H1 (cell line): ENCODE data around the gene SLC41A2. TPM values are rescaled to one million over a fixed set of nuclear protein-coding genes. Genes with fewer than 3 reads are reported as not detected.

Experiments used
- CTCF ChIA-PET: fragments of 300-600 bp; sonication (Branson Sonifier 250); formaldehyde crosslinking; loops from one replicate; lab custom pipeline; 2021; ENCODE audit not compliant: partially characterized antibody; lab: Charles Lee
- POLR2A ChIA-PET: fragments of 300-600 bp; sonication (Branson Sonifier 250); formaldehyde crosslinking; loops from one replicate; lab custom pipeline; 2021; ENCODE audit warnings: inconsistent platforms; ENCODE audit not compliant: partially characterized antibody; lab: Charles Lee
- DNase-seq, 2 experiments: peaks; one replicate each; pipeline versions ENCODE4 v3.0.0 to v3.0.0-alpha.2; 2010 to 2022; ENCODE audit warnings: low spot score in 2 of 2, low read depth in 1 of 2, mixed read lengths in 1 of 2
- FAIRE-seq: peaks from 2 replicates; lab custom pipeline; 2011; peaks lifted over from hg19 to GRCh38; lab: Jason Lieb, UNC
- H2AFZ ChIP-seq: 2 replicates; pipeline ENCODE4 v1.8.1; 2012; ENCODE audit warnings: low read length, inconsistent platforms
- H2AK5ac ChIP-seq: 2 replicates; pipeline ENCODE4 v1.6.1; 2013; ENCODE audit warnings: low read depth, low read length
- H2BK120ac ChIP-seq: replicated peaks from 2 replicates; pipeline ENCODE3; 2013; ENCODE audit warnings: low read depth, low read length, inconsistent platforms
- H2BK12ac ChIP-seq: 2 replicates; pipeline ENCODE4 v1.6.1; 2013; ENCODE audit warnings: low read depth, low read length
- H2BK15ac ChIP-seq: 2 replicates; pipeline ENCODE4 v1.6.1; 2013; ENCODE audit warnings: low read length
- H2BK20ac ChIP-seq: 2 replicates; pipeline ENCODE4 v1.6.1; 2013; ENCODE audit warnings: low read length
- H2BK5ac ChIP-seq: 2 replicates; pipeline ENCODE4 v1.6.1; 2013; ENCODE audit warnings: low read depth, low read length
- H3K14ac ChIP-seq: 2 replicates; pipeline ENCODE4 v1.6.1; 2013; ENCODE audit warnings: inconsistent platforms; ENCODE audit not compliant: insufficient read length
- H3K18ac ChIP-seq: 2 replicates; pipeline ENCODE4 v1.6.1; 2013; ENCODE audit warnings: low read length; ENCODE audit errors: extremely low read depth
- H3K23ac ChIP-seq: 2 replicates; pipeline ENCODE4 v1.6.1; 2013; ENCODE audit warnings: inconsistent platforms; ENCODE audit not compliant: insufficient read length
- H3K23me2 ChIP-seq: 2 replicates; pipeline ENCODE4 v1.6.1; 2013; ENCODE audit warnings: low read depth, low read length
- H3K27ac ChIP-seq: 2 replicates; pipeline ENCODE4 v1.6.1; 2011; ENCODE audit warnings: low read depth, low read length, inconsistent platforms
- H3K27me3 ChIP-seq, 4 experiments: replicated peaks in 1 of 4; 1 replicate in 1 of 4; 2 replicates in 3 of 4; pipeline versions ENCODE4 v1.6.1 to v1.8.1; 2011 to 2013; ENCODE audit warnings: low read length in 3 of 4, mild to moderate bottlenecking in 3 of 4, inconsistent platforms in 2 of 4, mixed read lengths in 2 of 4, moderate library complexity in 1 of 4; ENCODE audit not compliant: control insufficient read depth in 3 of 4, insufficient read depth in 3 of 4; ENCODE audit errors: extremely low read depth in 1 of 4
- H3K36me3 ChIP-seq, 4 experiments: 2 replicates each; pipeline versions ENCODE4 v1.6.1 to v1.8.1; 2011 to 2013; ENCODE audit warnings: mild to moderate bottlenecking in 4 of 4, low read length in 3 of 4, moderate library complexity in 2 of 4, control low read depth in 1 of 4, inconsistent platforms in 1 of 4; ENCODE audit not compliant: insufficient read depth in 4 of 4, control insufficient read depth in 2 of 4
- H3K4ac ChIP-seq: replicated peaks from 2 replicates; pipeline ENCODE3; 2013; ENCODE audit warnings: low read length, low read depth, mixed read lengths, inconsistent platforms; ENCODE audit not compliant: insufficient read length
- H3K4me1 ChIP-seq, 4 experiments: replicated peaks in 1 of 4; 1 replicate in 1 of 4; 2 replicates in 3 of 4; pipeline versions ENCODE4 v1.6.1 to v1.8.1; 2011 to 2013; ENCODE audit warnings: low read length in 3 of 4, inconsistent platforms in 2 of 4, mixed read lengths in 1 of 4; ENCODE audit not compliant: insufficient read depth in 4 of 4, control insufficient read depth in 3 of 4
- H3K4me2 ChIP-seq, 2 experiments: 2 replicates each; pipeline versions ENCODE4 v1.6.1 to v1.8.1; 2011 to 2013; ENCODE audit warnings: low read depth in 2 of 2, low read length in 2 of 2, control low read depth in 1 of 2, inconsistent platforms in 1 of 2, mild to moderate bottlenecking in 1 of 2; ENCODE audit not compliant: insufficient read depth in 1 of 2
- H3K4me3 ChIP-seq, 4 experiments: fragments of 200-600, 300-600 bp in 1 of 4; sonication (generic), shearing (Covaris generic), sonication (Bioruptor Twin) in 1 of 4; 2 replicates each; pipeline versions ENCODE4 v1.5.1 to v1.8.1; 2011 to 2016; ENCODE audit warnings: low read length in 4 of 4, low read depth in 3 of 4, control low read depth in 2 of 4, inconsistent platforms in 2 of 4, mild to moderate bottlenecking in 2 of 4, mixed read lengths in 1 of 4, moderate library complexity in 1 of 4; ENCODE audit not compliant: insufficient read depth in 2 of 4; ENCODE audit errors: extremely low read depth in 1 of 4
- H3K56ac ChIP-seq: replicated peaks from 2 replicates; pipeline ENCODE3; 2013; ENCODE audit warnings: low read depth, mild to moderate bottlenecking, mixed read lengths, low read length, inconsistent platforms; ENCODE audit not compliant: insufficient read length
- H3K79me1 ChIP-seq: 2 replicates; pipeline ENCODE4 v1.6.1; 2013; ENCODE audit warnings: low read depth, low read length, control low read depth
- H3K79me2 ChIP-seq, 2 experiments: 2 replicates each; pipeline versions ENCODE4 v1.6.1 to v1.8.1; 2012 to 2013; ENCODE audit warnings: low read length in 2 of 2, mild to moderate bottlenecking in 2 of 2, inconsistent platforms in 1 of 2; ENCODE audit not compliant: insufficient read depth in 2 of 2, control insufficient read depth in 1 of 2
- H3K9ac ChIP-seq, 4 experiments: replicated peaks in 1 of 4; 1 replicate in 1 of 4; 2 replicates in 3 of 4; pipeline versions ENCODE4 v1.6.1 to v1.8.1; 2011 to 2013; ENCODE audit warnings: low read depth in 3 of 4, low read length in 3 of 4, control low read depth in 2 of 4, mild to moderate bottlenecking in 2 of 4, moderate library complexity in 2 of 4, inconsistent platforms in 1 of 4; ENCODE audit errors: extremely low read depth in 1 of 4
- H3K9me3 ChIP-seq, 2 experiments: 2 replicates each; pipeline versions ENCODE4 v1.6.1 to v1.8.1; 2012 to 2013; ENCODE audit warnings: mild to moderate bottlenecking in 2 of 2, moderate library complexity in 2 of 2, control low read depth in 1 of 2, inconsistent platforms in 1 of 2, low read depth in 1 of 2, low read length in 1 of 2, mixed read lengths in 1 of 2; ENCODE audit not compliant: insufficient read depth in 2 of 2
- H4K20me1 ChIP-seq, 2 experiments: replicated peaks in 1 of 2; 2 replicates each; pipeline versions ENCODE3 to v1.8.1; 2011 to 2013; ENCODE audit warnings: inconsistent platforms in 2 of 2, low read length in 2 of 2, mild to moderate bottlenecking in 1 of 2; ENCODE audit not compliant: insufficient read depth in 2 of 2, control insufficient read depth in 1 of 2
- H4K5ac ChIP-seq: 2 replicates; pipeline ENCODE4 v1.6.1; 2013; ENCODE audit warnings: low read length, low read depth, mixed read lengths, inconsistent platforms; ENCODE audit not compliant: insufficient read length
- H4K8ac ChIP-seq: 2 replicates; pipeline ENCODE4 v1.8.0; 2013; ENCODE audit warnings: mild to moderate bottlenecking, moderate library complexity, low read length, inconsistent platforms; ENCODE audit not compliant: insufficient read depth; ENCODE audit errors: extremely low read depth
- H4K91ac ChIP-seq: replicated peaks from 2 replicates; pipeline ENCODE3; 2013; ENCODE audit warnings: low read length, mixed read lengths, inconsistent platforms; ENCODE audit not compliant: insufficient read length
- ASH2L ChIP-seq: fragments of 200-600, 300-600 bp; sonication (generic); IDR thresholded peaks from one replicate; pipeline ENCODE4 v1.7.1; 2017; ENCODE audit warnings: low read length
- CBX5 ChIP-seq: fragments of 300-800, 300-1000 bp; sonication (generic); IDR thresholded peaks from 2 replicates; pipeline ENCODE4 v1.7.1; 2016; ENCODE audit warnings: antibody characterized with exemption, low read length, low read depth
- CEBPB ChIP-seq: IDR thresholded peaks from 2 replicates; pipeline ENCODE4 v1.6.1; 2012; ENCODE audit warnings: low read depth, low read length
- CHD2 ChIP-seq: IDR thresholded peaks from 2 replicates; pipeline ENCODE4 v1.6.1; 2012; ENCODE audit warnings: low read length, improper control_type of control experiment
- CREB1 ChIP-seq: IDR thresholded peaks from 2 replicates; pipeline ENCODE4 v1.6.1; 2012; ENCODE audit warnings: inconsistent platforms
- CTBP2 ChIP-seq: IDR thresholded peaks from 2 replicates; pipeline ENCODE4 v1.7.0; 2011; ENCODE audit warnings: borderline replicate concordance, mild to moderate bottlenecking, moderate library complexity, mixed read lengths, low read length; ENCODE audit not compliant: insufficient read depth, insufficient read length
- FOSL1 ChIP-seq: IDR thresholded peaks from 2 replicates; pipeline ENCODE4 v1.6.1; 2011; ENCODE audit warnings: mild to moderate bottlenecking, low read depth, low read length, moderate library complexity; ENCODE audit not compliant: insufficient read depth
- KDM1A ChIP-seq: fragments of 200-600, 300-600 bp; sonication (generic); IDR thresholded peaks from 2 replicates; pipeline ENCODE4 v1.7.1; 2016; ENCODE audit warnings: mild to moderate bottlenecking, low read length, borderline replicate concordance
- POU5F1 ChIP-seq: IDR thresholded peaks from 2 replicates; pipeline ENCODE4 v1.6.1; 2011; ENCODE audit warnings: low read depth, mild to moderate bottlenecking, low read length, moderate library complexity
- SIN3A ChIP-seq, 2 experiments: IDR thresholded peaks in 1 of 2; conservative IDR thresholded peaks in 1 of 2; 2 replicates each; pipeline ENCODE4 v1.6.1; 2011 to 2012; ENCODE audit warnings: low read length in 2 of 2, improper control_type of control experiment in 1 of 2, low read depth in 1 of 2, mild to moderate bottlenecking in 1 of 2
- SIRT6 ChIP-seq: IDR thresholded peaks from one replicate; pipeline ENCODE4 v1.7.1; 2012; ENCODE audit warnings: low read length, inconsistent platforms
- TBP ChIP-seq: IDR thresholded peaks from 2 replicates; pipeline ENCODE4 v1.6.1; 2011; ENCODE audit warnings: low read depth, low read length, improper control_type of control experiment
- WGBS, 2 experiments: shearing (Covaris generic) in 1 of 2; methylation state at CpG; one replicate each; pipeline versions ENCODE4 v1.1.6 to v1.1.7; 2013 to 2015; ENCODE audit warnings: low lambda C conversion rate in 2 of 2, mixed read lengths in 2 of 2, inconsistent platforms in 1 of 2, low coverage in 1 of 2, missing lambda C conversion rate in 1 of 2; ENCODE audit not compliant: insufficient replicate concordance in 2 of 2, insufficient coverage in 1 of 2, insufficient read length in 1 of 2; ENCODE audit errors: extremely low coverage in 1 of 2, missing lambda C conversion rate in 1 of 2; 5-methylcytosine and 5-hydroxymethylcytosine counted together
- polyA plus RNA-seq, 7 experiments: library from polyadenylated mRNA; depleted of rRNA in 3 of 7; stranded (reverse) in 5 of 7; unstranded in 2 of 7; fragments of >200 nt in 5 of 7; fragments of 200-250 nt in 2 of 7; gene quantifications; 1 replicate in 5 of 7; 2 replicates in 1 of 7; 4 replicates in 1 of 7; pipeline versions ENCODE4 v1.2.1 to v1.2.3, GENCODE V29; 2011 to 2013; ENCODE audit warnings: missing spikeins in 2 of 7, mixed read lengths in 2 of 7
- total RNA-seq: library from RNA; stranded (reverse); fragmentation: NEBNext Ultra II Directional; extraction: Animal tissue kit (Norgen Biotek cat#: 25700); gene quantifications from 2 replicates; pipeline ENCODE4 v1.2.1, GENCODE V29; 2021
- TF ChIP-seq, protein P1 (sequence below): IDR thresholded peaks from 2 replicates; pipeline ENCODE4 v1.6.1; 2012; ENCODE audit warnings: low read length, inconsistent platforms

SLC41A2 gene
- total and polyA plus RNA-seq, 2 of the 8 experiments (the other 6 are each of a cell fraction or from before 2014, with no cell fraction given), result 0.79 to 3.0 TPM

DNA sequence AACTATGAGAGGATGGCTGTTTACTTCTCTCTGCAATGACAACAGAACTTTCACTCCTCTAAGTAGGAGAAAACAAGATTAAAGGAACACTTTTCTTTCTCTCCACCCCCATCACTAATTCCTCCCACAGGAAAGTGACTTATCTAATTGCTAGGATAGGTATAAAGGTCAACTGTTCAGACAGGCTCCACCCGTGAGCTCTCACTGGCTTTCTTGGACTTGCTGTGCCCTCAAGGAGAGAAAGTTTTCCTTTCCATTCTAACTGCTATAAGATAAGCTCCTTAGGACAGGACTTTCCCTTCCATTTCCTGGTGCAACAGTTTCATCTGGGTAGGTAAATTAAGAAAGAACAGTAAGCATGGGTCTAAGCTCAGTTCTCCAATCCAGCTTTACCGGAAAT is 4.8 kb downstream of the SLC41A2 start:
- H3K4ac ChIP-seq, result no peak overlapping the region
- H3K18ac ChIP-seq, result no peak overlapping the region
- H4K91ac ChIP-seq, result no peak overlapping the region
- H3K23ac ChIP-seq, result no peak overlapping the region
- no peak overlapping the region for H3K4me2 ChIP-seq
- no peak overlapping the region for H2BK15ac ChIP-seq
- no peak overlapping the region for H3K56ac ChIP-seq
- no peak overlapping the region for H4K8ac ChIP-seq
- H3K27me3 ChIP-seq, result peaks cover 0 to 10% (median 6%) of the 10 kb centered on the region in 4 experiments; a peak in 5 of 7 replicates
- H3K79me1 ChIP-seq, result no peaks in the 10 kb centered on the region
- no peak overlapping the region for H3K14ac ChIP-seq
- H4K20me1 ChIP-seq, result no peaks in the 10 kb centered on the region
- CTCF ChIA-PET, result interaction anchor here (0.9 to 1.4 kb wide), 4 partner anchors 49 to 223 kb away, joined by 3 to 5 read pairs (median 4); no protein-coding TSS in a partner anchor
- H2AK5ac ChIP-seq, result no peak overlapping the region
- no peak overlapping the region for H3K27ac ChIP-seq
- H3K79me2 ChIP-seq, result no peaks in the 10 kb centered on the region
- no peak overlapping the region for H4K5ac ChIP-seq
- DNase-seq (no peak), FAIRE-seq (no peak)
- H3K9ac ChIP-seq, result no peak overlapping the region
- no peak overlapping the region for H3K4me3 ChIP-seq
- H3K4me1 ChIP-seq, result no peaks in the 10 kb centered on the region
- no peak overlapping the region for H2AFZ ChIP-seq
- peaks cover 3% of the 10 kb centered on the region; the same call in 1 of the 2 replicates for H3K23me2 ChIP-seq
- H2BK120ac ChIP-seq, result no peak overlapping the region
- H3K9me3 ChIP-seq, result no peaks in the 10 kb centered on the region
- no peak overlapping the region for H2BK20ac ChIP-seq
- 90% methylated on average over 2 of the region's 2 CpGs; no CpG with 5 or more reads in 1 of the 2 experiments for WGBS, 2 experiments
- H2BK12ac ChIP-seq, result no peak overlapping the region
- H2BK5ac ChIP-seq, result no peak overlapping the region
- H3K36me3 ChIP-seq, result no peaks in the 10 kb centered on the region
- POLR2A ChIA-PET, result no interaction called here
- TF ChIP-seq POU5F1, result no peak
- no peak for TF ChIP-seq KDM1A
- TF ChIP-seq SIRT6, result no peak
- no peak for TF ChIP-seq CHD2
- no peak for TF ChIP-seq SIN3A (conservative IDR thresholded peaks at IDR 0.05 in 1 of 2, IDR thresholded peaks at IDR 0.05 in 1 of 2; ENCODE audit: low read depth in 1 of 2, low read length in 2 of 2)
- TF ChIP-seq CTBP2, result no peak
- no peak for TF ChIP-seq CBX5
- TF ChIP-seq ASH2L, result no peak
- TF ChIP-seq, protein P1, sequence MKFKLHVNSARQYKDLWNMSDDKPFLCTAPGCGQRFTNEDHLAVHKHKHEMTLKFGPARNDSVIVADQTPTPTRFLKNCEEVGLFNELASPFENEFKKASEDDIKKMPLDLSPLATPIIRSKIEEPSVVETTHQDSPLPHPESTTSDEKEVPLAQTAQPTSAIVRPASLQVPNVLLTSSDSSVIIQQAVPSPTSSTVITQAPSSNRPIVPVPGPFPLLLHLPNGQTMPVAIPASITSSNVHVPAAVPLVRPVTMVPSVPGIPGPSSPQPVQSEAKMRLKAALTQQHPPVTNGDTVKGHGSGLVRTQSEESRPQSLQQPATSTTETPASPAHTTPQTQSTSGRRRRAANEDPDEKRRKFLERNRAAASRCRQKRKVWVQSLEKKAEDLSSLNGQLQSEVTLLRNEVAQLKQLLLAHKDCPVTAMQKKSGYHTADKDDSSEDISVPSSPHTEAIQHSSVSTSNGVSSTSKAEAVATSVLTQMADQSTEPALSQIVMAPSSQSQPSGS, result no peak
- TF ChIP-seq CEBPB, result no peak
- TF ChIP-seq CREB1, result no peak
- TF ChIP-seq FOSL1, result no peak
- no peak for TF ChIP-seq TBP
